ENCODE results near the gene B4GALT2.

- TF ChIP-seq CTCF (IDR thresholded peaks at IDR 0.05): no peak
- TF ChIP-seq POLR2A (IDR thresholded peaks at IDR 0.05): no peak
Measured at GRCh38 chr1:43973981-43974442, 5.0 kb upstream of the B4GALT2 start.
